Liver (tissue), 9 donors: ENCODE data around the gene NR2C2AP. TPM values are rescaled to one million over a fixed set of nuclear protein-coding genes. Genes with fewer than 3 reads are reported as not detected.
"Not testable (repeated sequence)": the region's sequence is repeated elsewhere in the genome, so short reads cannot be mapped to it uniquely, and the experiment has no call there.

Experiments
- DNase-seq: peaks from one replicate; pipeline ENCODE4 v3.0.0-alpha.2; 2017; ENCODE audit warnings: low spot score
- H3K27ac ChIP-seq, 2 donors: one replicate each; pipeline ENCODE4 v1.7.0; 2013; ENCODE audit warnings: inconsistent platforms in 2 of 2, low read length in 2 of 2, control low read depth in 1 of 2, low read depth in 1 of 2, mild to moderate bottlenecking in 1 of 2
- H3K27me3 ChIP-seq, 4 donors: one replicate each; pipeline versions ENCODE4 v1.6.1 to v1.7.0; 2013; ENCODE audit warnings: low read length in 3 of 4, inconsistent platforms in 1 of 4, mild to moderate bottlenecking in 1 of 4, moderate library complexity in 1 of 4; ENCODE audit not compliant: control insufficient read depth in 4 of 4, insufficient read depth in 4 of 4
- H3K36me3 ChIP-seq, 4 donors: one replicate each; pipeline versions ENCODE4 v1.6.1 to v1.7.0; 2013; ENCODE audit warnings: low read length in 3 of 4, mild to moderate bottlenecking in 3 of 4, low read depth in 1 of 4, moderate library complexity in 1 of 4; ENCODE audit not compliant: control insufficient read depth in 4 of 4, insufficient read depth in 3 of 4
- H3K4me1 ChIP-seq, 4 donors: one replicate each; pipeline versions ENCODE4 v1.6.1 to v1.7.0; 2013; ENCODE audit warnings: low read length in 3 of 4, mild to moderate bottlenecking in 3 of 4, moderate library complexity in 1 of 4; ENCODE audit not compliant: control insufficient read depth in 4 of 4, insufficient read depth in 4 of 4
- H3K4me3 ChIP-seq, 3 donors: one replicate each; pipeline versions ENCODE4 v1.6.1 to v1.7.0; 2013; ENCODE audit warnings: low read length in 3 of 3, control low read depth in 1 of 3, low read depth in 1 of 3, mild to moderate bottlenecking in 1 of 3
- H3K9ac ChIP-seq, 2 donors: one replicate each; pipeline ENCODE4 v1.7.0; 2013; ENCODE audit warnings: low read length in 2 of 2, mild to moderate bottlenecking in 2 of 2, moderate library complexity in 2 of 2, control low read depth in 1 of 2, low read depth in 1 of 2
- H3K9me3 ChIP-seq, 4 donors: one replicate each; pipeline versions ENCODE4 v1.6.1 to v1.7.0; 2013; ENCODE audit warnings: low read length in 3 of 4; ENCODE audit not compliant: control insufficient read depth in 4 of 4
- EGR1 ChIP-seq, 2 donors: IDR thresholded peaks; 2 replicates each; pipeline ENCODE4 v1.6.1; 2016 to 2018; ENCODE audit warnings: antibody characterized with exemption in 2 of 2, low read depth in 2 of 2
- FOXA1 ChIP-seq: IDR thresholded peaks from 2 replicates; pipeline ENCODE4 v1.6.1; 2016; ENCODE audit warnings: antibody characterized with exemption
- FOXA2 ChIP-seq: IDR thresholded peaks from 2 replicates; pipeline ENCODE4 v1.6.1; 2016; ENCODE audit warnings: antibody characterized with exemption
- GABPA ChIP-seq, 2 donors: IDR thresholded peaks in 1 of 2; conservative IDR thresholded peaks in 1 of 2; 2 replicates each; pipeline ENCODE4 v1.6.1; 2016; ENCODE audit warnings: antibody characterized with exemption in 2 of 2, mild to moderate bottlenecking in 1 of 2, moderate library complexity in 1 of 2
- HNF4A ChIP-seq, 2 donors: conservative IDR thresholded peaks; 2 replicates each; pipeline ENCODE4 v1.6.1; 2016; ENCODE audit warnings: antibody characterized with exemption in 2 of 2, mild to moderate bottlenecking in 2 of 2
- HNF4G ChIP-seq: IDR thresholded peaks from 2 replicates; pipeline ENCODE4 v1.6.1; 2016; ENCODE audit warnings: antibody characterized with exemption
- JUND ChIP-seq, 2 donors: IDR thresholded peaks; 2 replicates each; pipeline ENCODE4 v1.6.1; 2016; ENCODE audit warnings: antibody characterized with exemption in 2 of 2
- NR2F2 ChIP-seq: IDR thresholded peaks from 2 replicates; pipeline ENCODE4 v1.6.1; 2016; ENCODE audit warnings: antibody characterized with exemption
- RAD21 ChIP-seq, 2 donors: IDR thresholded peaks; 2 replicates each; pipeline ENCODE4 v1.6.1; 2016; ENCODE audit warnings: antibody characterized with exemption in 2 of 2, mild to moderate bottlenecking in 2 of 2
- RXRA ChIP-seq, 2 donors: IDR thresholded peaks; 2 replicates each; pipeline ENCODE4 v1.6.1; 2017 to 2018; ENCODE audit warnings: antibody characterized with exemption in 2 of 2, mild to moderate bottlenecking in 1 of 2
- SP1 ChIP-seq: IDR thresholded peaks from 2 replicates; pipeline ENCODE4 v1.6.1; 2018; ENCODE audit warnings: antibody characterized with exemption, mild to moderate bottlenecking
- TAF1 ChIP-seq: conservative IDR thresholded peaks from 2 replicates; pipeline ENCODE4 v1.6.1; 2016; ENCODE audit warnings: antibody characterized with exemption, mild to moderate bottlenecking
- YY1 ChIP-seq: IDR thresholded peaks from 2 replicates; pipeline ENCODE4 v1.6.1; 2016; ENCODE audit warnings: antibody characterized with exemption, mild to moderate bottlenecking
- WGBS: extraction: QIAGEN DNeasy Blood & Tissue Kit; methylation state at CpG from one replicate; pipeline ENCODE4 v1.1.7; 2013; 5-methylcytosine and 5-hydroxymethylcytosine counted together
- polyA plus RNA-seq, 2 donors: library from polyadenylated mRNA; stranded (reverse) in 1 of 2; unstranded in 1 of 2; fragments of 200-250 nt in 1 of 2; fragments of >200 nt in 1 of 2; fragmentation: Nextera tagmentation in 1 of 2; extraction: Ambion mirVana in 1 of 2; gene quantifications; one replicate each; pipeline versions ENCODE4 v1.2.1 to v1.2.3, GENCODE V29; 2013 to 2015
- total RNA-seq, 2 donors: library from RNA; depleted of rRNA; stranded (reverse); fragments of >200 nt; gene quantifications; one replicate each; pipeline ENCODE4 v1.2.3, GENCODE V29; 2014
- TF ChIP-seq, protein P1 (sequence below): IDR thresholded peaks from 2 replicates; pipeline ENCODE4 v1.6.1; 2016; ENCODE audit warnings: antibody characterized with exemption
- TF ChIP-seq, protein P2 (sequence below): fragments of 150-350 bp; IDR thresholded peaks from 2 replicates; pipeline ENCODE4 v1.5.1; 2017; ENCODE audit warnings: improper control_type of control experiment, low read depth, low read length; ENCODE audit not compliant: missing input control
- TF ChIP-seq, protein P3 (sequence below): IDR thresholded peaks from 2 replicates; pipeline ENCODE4 v1.6.1; 2016; ENCODE audit warnings: antibody characterized with exemption
- TF ChIP-seq, protein P4 (sequence below): IDR thresholded peaks from 2 replicates; pipeline ENCODE4 v1.6.1; 2016; ENCODE audit warnings: antibody characterized with exemption
- TF ChIP-seq, protein P5 (sequence below): IDR thresholded peaks from 2 replicates; pipeline ENCODE4 v1.6.1; 2016; ENCODE audit warnings: antibody characterized with exemption, mild to moderate bottlenecking
- donor health status: healthy.
- donor health status: healthy.
- donor health status: healthy.
- donor health status: healthy.
- donor health status: healthy.

NR2C2AP gene
- total and polyA plus RNA-seq, 4 donors = 3.4 to 5.7 (median 4.1) TPM

DNA sequence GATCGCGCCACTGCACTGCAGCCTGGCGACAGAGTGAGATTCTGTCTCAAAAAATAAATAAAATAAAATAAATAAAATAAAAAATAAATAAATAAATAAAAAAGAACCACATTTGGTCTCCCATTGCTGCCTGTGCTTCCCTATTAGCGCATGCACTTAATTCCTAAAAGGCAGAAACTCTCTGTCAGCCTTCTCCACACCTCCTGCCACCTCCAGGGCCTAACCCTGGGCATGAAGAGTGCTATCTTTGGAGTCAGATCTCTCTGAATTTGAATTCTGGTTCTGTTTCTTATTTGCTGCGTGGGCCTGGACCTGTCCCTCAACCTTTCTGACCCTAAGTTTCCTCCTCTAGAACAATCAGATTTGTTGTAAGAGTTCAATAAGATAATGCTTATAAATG, 19.8 kb upstream of the NR2C2AP start:
- H3K9me3 ChIP-seq = no peaks in the 10 kb centered on the region
- no peak overlapping the region for H3K9ac ChIP-seq
- H3K27ac ChIP-seq = no peak overlapping the region
- peaks cover 0 to 5% (median 0%) of the 10 kb centered on the region in 4 donors for H3K27me3 ChIP-seq
- TF ChIP-seq HNF4A (conservative IDR thresholded peaks at IDR 0.05) (no peak), RXRA (IDR thresholded peaks at IDR 0.05) (no peak), EGR1 (IDR thresholded peaks at IDR 0.05; ENCODE audit: low read depth in 2 of 2) (no peak), YY1 (no peak)
- TF ChIP-seq, protein P1, sequence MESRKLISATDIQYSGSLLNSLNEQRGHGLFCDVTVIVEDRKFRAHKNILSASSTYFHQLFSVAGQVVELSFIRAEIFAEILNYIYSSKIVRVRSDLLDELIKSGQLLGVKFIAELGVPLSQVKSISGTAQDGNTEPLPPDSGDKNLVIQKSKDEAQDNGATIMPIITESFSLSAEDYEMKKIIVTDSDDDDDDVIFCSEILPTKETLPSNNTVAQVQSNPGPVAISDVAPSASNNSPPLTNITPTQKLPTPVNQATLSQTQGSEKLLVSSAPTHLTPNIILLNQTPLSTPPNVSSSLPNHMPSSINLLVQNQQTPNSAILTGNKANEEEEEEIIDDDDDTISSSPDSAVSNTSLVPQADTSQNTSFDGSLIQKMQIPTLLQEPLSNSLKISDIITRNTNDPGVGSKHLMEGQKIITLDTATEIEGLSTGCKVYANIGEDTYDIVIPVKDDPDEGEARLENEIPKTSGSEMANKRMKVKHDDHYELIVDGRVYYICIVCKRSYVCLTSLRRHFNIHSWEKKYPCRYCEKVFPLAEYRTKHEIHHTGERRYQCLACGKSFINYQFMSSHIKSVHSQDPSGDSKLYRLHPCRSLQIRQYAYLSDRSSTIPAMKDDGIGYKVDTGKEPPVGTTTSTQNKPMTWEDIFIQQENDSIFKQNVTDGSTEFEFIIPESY = no peak
- peaks cover 0 to 14% (median 8%) of the 10 kb centered on the region in 4 donors for H3K4me1 ChIP-seq
- no peak for DNase-seq
- H3K36me3 ChIP-seq = no peaks in the 10 kb centered on the region
- 90% methylated on average over 5 of the region's 5 CpGs for WGBS
- no peak overlapping the region for H3K4me3 ChIP-seq

DNA sequence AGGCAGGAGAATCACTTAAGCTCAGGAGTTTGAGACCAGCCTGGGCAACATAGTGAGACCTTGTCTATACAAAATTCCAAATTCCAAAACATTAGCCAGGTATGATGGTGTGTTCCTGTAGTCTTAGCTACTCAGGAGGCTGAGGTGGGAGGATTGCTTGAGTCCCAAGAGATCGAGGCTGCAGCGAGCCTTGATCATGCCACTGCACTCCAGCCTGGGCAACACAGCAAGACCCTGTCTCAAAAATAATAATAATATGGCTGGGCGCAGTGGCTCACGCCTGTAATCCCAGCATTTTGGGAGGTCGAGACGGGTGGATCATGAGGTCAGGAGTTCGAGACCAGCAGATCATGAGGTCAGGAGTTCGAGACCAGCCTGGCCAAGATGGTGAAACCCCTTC, 17.8 kb upstream of the NR2C2AP start:
- H3K27me3 ChIP-seq, H3K4me1 ChIP-seq: not testable (repeated sequence)
- WGBS = 81% methylated on average over 8 of the region's 8 CpGs

DNA sequence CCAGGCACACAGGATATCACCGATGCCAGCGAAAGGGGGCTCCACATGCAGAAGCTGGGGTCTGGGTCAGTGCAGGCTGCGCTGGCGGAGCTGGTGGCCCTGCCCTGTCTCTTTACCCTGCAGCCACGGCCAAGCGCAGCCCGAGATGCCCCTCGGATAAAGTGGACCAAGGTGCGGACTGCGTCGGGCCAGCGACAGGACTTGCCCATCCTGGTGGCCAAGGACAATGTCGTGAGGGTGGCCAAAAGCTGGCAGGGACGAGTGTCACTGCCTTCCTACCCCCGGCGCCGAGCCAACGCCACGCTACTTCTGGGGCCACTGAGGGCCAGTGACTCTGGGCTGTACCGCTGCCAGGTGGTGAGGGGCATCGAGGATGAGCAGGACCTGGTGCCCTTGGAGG, 15.7 kb upstream of the NR2C2AP start:
- TF ChIP-seq GABPA (IDR thresholded peaks at IDR 0.05 in 1 of 2, conservative IDR thresholded peaks at IDR 0.05 in 1 of 2) (no peak), HNF4G (no peak), YY1 (no peak), HNF4A (conservative IDR thresholded peaks at IDR 0.05) (no peak), JUND (IDR thresholded peaks at IDR 0.05) (no peak), NR2F2 (no peak), RAD21 (IDR thresholded peaks at IDR 0.05) (no peak), FOXA1 (no peak), TAF1 (no peak), EGR1 (IDR thresholded peaks at IDR 0.05; ENCODE audit: low read depth in 2 of 2) (no peak), FOXA2 (no peak), SP1 (no peak)
- TF ChIP-seq, protein P2, sequence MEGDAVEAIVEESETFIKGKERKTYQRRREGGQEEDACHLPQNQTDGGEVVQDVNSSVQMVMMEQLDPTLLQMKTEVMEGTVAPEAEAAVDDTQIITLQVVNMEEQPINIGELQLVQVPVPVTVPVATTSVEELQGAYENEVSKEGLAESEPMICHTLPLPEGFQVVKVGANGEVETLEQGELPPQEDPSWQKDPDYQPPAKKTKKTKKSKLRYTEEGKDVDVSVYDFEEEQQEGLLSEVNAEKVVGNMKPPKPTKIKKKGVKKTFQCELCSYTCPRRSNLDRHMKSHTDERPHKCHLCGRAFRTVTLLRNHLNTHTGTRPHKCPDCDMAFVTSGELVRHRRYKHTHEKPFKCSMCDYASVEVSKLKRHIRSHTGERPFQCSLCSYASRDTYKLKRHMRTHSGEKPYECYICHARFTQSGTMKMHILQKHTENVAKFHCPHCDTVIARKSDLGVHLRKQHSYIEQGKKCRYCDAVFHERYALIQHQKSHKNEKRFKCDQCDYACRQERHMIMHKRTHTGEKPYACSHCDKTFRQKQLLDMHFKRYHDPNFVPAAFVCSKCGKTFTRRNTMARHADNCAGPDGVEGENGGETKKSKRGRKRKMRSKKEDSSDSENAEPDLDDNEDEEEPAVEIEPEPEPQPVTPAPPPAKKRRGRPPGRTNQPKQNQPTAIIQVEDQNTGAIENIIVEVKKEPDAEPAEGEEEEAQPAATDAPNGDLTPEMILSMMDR = no peak
- TF ChIP-seq, protein P1 = no peak
- TF ChIP-seq, protein P3, sequence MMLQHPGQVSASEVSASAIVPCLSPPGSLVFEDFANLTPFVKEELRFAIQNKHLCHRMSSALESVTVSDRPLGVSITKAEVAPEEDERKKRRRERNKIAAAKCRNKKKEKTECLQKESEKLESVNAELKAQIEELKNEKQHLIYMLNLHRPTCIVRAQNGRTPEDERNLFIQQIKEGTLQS = no peak
- TF ChIP-seq, protein P4, sequence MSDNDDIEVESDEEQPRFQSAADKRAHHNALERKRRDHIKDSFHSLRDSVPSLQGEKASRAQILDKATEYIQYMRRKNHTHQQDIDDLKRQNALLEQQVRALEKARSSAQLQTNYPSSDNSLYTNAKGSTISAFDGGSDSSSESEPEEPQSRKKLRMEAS = no peak
- TF ChIP-seq, protein P5, sequence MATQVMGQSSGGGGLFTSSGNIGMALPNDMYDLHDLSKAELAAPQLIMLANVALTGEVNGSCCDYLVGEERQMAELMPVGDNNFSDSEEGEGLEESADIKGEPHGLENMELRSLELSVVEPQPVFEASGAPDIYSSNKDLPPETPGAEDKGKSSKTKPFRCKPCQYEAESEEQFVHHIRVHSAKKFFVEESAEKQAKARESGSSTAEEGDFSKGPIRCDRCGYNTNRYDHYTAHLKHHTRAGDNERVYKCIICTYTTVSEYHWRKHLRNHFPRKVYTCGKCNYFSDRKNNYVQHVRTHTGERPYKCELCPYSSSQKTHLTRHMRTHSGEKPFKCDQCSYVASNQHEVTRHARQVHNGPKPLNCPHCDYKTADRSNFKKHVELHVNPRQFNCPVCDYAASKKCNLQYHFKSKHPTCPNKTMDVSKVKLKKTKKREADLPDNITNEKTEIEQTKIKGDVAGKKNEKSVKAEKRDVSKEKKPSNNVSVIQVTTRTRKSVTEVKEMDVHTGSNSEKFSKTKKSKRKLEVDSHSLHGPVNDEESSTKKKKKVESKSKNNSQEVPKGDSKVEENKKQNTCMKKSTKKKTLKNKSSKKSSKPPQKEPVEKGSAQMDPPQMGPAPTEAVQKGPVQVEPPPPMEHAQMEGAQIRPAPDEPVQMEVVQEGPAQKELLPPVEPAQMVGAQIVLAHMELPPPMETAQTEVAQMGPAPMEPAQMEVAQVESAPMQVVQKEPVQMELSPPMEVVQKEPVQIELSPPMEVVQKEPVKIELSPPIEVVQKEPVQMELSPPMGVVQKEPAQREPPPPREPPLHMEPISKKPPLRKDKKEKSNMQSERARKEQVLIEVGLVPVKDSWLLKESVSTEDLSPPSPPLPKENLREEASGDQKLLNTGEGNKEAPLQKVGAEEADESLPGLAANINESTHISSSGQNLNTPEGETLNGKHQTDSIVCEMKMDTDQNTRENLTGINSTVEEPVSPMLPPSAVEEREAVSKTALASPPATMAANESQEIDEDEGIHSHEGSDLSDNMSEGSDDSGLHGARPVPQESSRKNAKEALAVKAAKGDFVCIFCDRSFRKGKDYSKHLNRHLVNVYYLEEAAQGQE = no peak
- Histone ChIP-seq H3K27me3 (peaks cover 0 to 3% (median 0%) of the 10 kb centered on the region in 4 donors), H3K4me1 (no peaks in the 10 kb centered on the region), H3K9ac (no peak overlapping the region), H3K4me3 (no peak overlapping the region), H3K9me3 (no peaks in the 10 kb centered on the region), H3K27ac (no peak overlapping the region), H3K36me3 (no peaks in the 10 kb centered on the region)
- 83% methylated on average over 21 of the region's 21 CpGs for WGBS
- DNase-seq = no peak

More for the DNA sequence above, 17.8 kb upstream of the NR2C2AP start:
- not testable (repeated sequence) for H3K36me3 ChIP-seq, H3K9ac ChIP-seq, H3K27ac ChIP-seq, DNase-seq, H3K9me3 ChIP-seq, H3K4me3 ChIP-seq
